LNCaP clone FGC (cell line): ENCODE measurements around the gene NEB.
A peak's percentile ranks its signal among the peaks of the same experiment; 100 is the strongest.

Experiments used
- DNase-seq: peaks from one replicate; pipeline ENCODE4 v3.0.0-alpha.2; 2011; ENCODE audit warnings: low read depth
- H3K4me3 ChIP-seq: 2 replicates; pipeline ENCODE4 v1.5.1; 2011; ENCODE audit warnings: mild to moderate bottlenecking, low read depth, low read length, control low read depth
- TF ChIP-seq, protein P1 (sequence below): IDR thresholded peaks from 2 replicates; pipeline ENCODE4 v1.5.1; 2012; ENCODE audit warnings: mild to moderate bottlenecking; ENCODE audit not compliant: control insufficient read depth, insufficient read depth; ENCODE audit errors: extremely low read depth

NEB gene

DNA sequence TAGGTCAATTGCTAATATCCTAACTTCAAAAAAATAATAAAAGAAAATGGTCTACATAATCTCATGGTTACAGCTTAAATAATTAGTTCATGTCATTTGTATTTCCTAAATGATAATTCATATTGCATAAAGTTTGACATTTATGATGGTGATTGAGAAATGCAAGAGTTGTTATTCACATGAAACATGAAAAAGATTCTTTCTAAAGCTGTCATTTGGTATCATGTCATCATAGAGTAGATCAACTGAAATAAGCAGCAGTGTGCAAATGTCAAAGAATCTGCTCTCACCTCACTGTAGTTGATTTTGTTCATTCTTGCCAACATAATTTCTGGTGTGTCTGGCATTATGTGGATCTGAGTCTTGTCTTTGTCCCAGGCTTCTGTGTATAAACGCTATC, 95.3 kb downstream of the NEB start:
- no peak overlapping the region for H3K4me3 ChIP-seq
- no peak for DNase-seq
- TF ChIP-seq, protein P1, sequence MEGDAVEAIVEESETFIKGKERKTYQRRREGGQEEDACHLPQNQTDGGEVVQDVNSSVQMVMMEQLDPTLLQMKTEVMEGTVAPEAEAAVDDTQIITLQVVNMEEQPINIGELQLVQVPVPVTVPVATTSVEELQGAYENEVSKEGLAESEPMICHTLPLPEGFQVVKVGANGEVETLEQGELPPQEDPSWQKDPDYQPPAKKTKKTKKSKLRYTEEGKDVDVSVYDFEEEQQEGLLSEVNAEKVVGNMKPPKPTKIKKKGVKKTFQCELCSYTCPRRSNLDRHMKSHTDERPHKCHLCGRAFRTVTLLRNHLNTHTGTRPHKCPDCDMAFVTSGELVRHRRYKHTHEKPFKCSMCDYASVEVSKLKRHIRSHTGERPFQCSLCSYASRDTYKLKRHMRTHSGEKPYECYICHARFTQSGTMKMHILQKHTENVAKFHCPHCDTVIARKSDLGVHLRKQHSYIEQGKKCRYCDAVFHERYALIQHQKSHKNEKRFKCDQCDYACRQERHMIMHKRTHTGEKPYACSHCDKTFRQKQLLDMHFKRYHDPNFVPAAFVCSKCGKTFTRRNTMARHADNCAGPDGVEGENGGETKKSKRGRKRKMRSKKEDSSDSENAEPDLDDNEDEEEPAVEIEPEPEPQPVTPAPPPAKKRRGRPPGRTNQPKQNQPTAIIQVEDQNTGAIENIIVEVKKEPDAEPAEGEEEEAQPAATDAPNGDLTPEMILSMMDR, result no peak

DNA sequence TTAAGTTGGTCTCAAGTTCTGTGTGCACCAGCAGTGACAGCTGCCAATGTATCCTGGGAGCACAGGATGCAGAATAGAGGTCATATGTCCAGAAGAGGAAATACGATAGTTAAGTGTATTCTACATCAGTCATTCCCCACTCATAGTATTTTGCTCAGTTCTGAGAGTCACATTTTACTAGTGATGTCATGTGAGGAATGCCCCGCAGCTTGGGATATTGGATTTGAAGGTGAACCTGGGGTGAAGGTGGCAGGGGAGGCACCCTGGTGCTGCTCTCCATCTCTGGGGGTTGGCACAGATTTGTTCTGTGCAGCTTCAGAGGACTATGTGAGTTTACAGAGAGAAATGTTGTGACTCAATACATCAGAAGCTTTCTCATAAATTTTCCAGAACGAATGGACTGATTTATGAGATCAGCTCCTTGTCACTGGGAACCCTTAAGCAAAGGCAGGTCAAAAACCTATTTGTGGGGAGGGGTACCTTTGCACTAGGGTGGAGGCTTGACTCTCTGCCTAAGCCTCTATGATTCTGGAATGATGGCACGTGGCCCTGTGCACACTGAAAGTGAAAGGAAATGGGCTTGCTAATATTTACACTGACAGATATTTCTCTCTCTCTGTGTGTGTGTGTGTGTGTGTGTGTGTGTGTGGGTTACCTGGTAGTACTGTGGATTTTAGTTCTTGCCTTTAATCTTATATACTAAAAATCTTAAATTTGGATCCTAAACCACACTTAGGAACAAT, 95.9 kb downstream of the NEB start:
- H3K4me3 ChIP-seq, result no peak overlapping the region
- TF ChIP-seq, protein P1, result no peak
- DNase-seq, result no peak

DNA sequence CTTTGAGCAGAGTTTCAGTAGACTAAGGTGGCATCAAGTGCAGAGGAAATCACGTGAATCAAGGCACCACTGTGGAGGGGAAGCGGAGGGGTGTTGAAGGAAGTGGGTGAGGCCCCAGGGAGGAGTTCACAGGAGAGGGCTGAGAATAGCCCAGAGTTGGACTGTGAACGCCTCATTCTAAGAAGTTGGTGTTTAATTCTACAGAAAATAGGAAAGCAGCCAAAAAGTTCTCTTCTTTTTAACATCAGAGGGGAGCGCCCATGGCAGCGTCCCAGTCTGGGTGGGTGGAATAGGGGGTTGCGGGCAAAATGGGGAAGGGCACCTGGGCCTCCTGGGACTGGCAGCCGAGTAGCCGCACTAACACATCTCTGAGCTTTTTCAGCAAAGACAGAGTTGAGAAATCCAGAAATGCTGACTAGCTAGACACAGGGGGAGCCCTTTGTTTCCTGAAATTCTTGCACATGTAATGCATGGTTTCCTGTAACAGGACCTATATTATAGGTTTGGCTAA, 97.0 kb downstream of the NEB start:
- no peak for DNase-seq
- TF ChIP-seq, protein P1, result no peak
- H3K4me3 ChIP-seq, result no peak overlapping the region

DNA sequence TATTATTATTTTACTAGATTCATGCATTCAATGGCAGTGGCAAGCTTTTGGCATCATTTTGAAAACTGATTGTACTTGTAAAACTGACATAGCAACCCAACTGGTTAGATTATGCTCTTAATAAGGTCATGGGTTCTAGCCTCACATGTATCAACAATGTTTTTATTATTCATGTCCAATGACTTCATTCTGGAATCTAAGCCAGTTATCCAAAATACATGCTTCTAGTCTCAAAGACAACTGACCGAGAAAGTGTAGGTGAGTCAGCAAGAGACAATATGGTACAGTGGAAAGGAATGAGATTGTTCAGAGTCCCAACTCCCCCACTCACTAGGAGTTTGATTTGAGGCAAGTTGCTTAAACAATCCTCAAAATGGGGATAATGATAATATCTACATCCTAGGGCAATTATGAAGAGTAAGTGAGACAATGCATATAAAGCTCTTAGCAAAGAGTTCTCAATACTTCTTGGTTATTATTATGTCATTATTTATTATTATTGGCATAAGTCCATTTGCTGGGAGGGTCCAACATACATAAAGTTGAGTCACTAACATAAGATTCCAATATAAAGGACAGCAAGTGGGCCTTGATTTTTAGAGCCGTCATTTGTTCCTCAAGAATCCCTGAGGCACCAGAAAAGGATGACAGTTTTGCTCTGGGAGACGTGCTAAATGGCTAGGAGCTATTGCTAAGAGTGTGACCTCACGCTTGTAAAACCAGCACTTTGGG, 99.4 kb downstream of the NEB start:
- H3K4me3 ChIP-seq, result no peak overlapping the region
- no peak for DNase-seq
- TF ChIP-seq, protein P1, result no peak

DNA sequence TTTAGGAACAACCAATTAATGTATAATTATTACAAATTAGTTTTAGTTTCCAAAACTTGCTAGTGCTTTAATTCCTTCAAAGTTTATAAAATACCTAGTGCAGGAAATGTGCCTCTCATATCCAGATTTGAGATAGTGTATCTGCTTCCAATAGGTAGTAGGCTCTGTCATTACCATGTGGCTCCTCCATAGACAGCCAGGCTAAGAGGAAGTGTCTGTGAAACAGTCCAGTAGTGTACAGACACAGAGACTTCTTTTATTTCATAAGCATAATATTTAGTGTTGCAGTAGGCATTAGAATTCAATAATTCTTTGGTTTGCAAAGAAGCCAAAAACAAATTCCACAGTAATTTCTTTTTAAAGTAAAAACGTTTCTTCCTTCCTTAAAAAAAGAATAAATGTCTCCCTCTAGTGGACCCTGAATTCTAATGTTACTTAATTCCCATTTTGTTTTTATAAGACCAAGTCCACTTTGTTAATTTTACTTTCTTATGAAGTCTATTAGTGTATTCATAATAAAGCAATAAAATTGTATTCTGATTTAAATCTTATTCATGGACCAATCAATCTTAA, 101.2 kb downstream of the NEB start:
- TF ChIP-seq, protein P1, result peak; percentile 21; the same call in 1 of the 2 replicates
- H3K4me3 ChIP-seq, result no peak overlapping the region
- DNase-seq, result no peak

DNA sequence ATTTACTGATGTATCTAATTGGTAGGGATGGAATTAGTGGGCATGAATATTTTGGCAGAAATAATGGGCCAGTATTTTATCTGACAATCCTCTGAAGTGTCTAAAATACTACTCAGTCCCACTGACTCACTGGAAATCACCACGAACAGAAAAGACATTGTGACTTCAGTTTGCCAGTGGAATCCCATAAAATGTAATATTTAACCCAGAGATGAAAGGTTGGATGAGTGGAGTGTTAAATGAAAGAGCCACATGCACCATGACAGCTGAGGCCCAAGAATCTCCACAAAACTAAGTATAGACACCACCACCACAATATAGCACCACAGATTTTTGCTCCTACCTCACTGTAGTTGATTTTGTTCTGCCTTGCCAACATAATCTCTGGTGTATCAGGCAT, 103.9 kb downstream of the NEB start:
- no peak overlapping the region for H3K4me3 ChIP-seq
- TF ChIP-seq, protein P1, result no peak
- no peak for DNase-seq
